ENCODE measurements around the gene CXCL8.
A peak's percentile ranks its signal among the peaks of the same experiment; 100 is the strongest.
"Not testable (repeated sequence)": the region's sequence is repeated elsewhere in the genome, so short reads cannot be mapped to it uniquely, and the experiment has no call there.

Gene CXCL8

DNA sequence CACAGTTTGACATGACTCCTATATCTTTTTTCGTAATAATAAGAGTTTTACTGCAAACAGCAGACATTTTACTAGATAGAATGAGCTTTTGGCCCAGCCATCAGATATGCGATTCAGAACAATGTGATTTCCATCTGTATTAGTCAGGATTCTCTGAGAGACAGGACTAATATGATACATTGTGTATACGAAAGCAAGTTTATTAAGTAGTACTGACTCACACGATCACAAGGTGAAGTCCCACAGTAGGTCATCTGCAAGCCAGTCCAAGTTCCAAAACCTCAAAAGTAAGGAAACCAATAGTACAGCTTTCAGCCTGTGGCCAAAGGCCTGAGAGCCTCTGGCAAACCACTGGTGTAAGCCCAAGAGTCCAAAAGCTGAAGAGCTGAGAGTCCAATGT is 24.1 kb downstream of the CXCL8 start:
- Histone ChIP-seq H3K4me3 (ENCODE audit: low read depth, low read length) (no peak overlapping the region), H3K27me3 (replicated peaks) (no peaks in the 10 kb centered on the region), H3K27ac (no peak overlapping the region), H3K36me3 (replicated peaks) (no peaks in the 10 kb centered on the region)
- TF ChIP-seq, protein P1, sequence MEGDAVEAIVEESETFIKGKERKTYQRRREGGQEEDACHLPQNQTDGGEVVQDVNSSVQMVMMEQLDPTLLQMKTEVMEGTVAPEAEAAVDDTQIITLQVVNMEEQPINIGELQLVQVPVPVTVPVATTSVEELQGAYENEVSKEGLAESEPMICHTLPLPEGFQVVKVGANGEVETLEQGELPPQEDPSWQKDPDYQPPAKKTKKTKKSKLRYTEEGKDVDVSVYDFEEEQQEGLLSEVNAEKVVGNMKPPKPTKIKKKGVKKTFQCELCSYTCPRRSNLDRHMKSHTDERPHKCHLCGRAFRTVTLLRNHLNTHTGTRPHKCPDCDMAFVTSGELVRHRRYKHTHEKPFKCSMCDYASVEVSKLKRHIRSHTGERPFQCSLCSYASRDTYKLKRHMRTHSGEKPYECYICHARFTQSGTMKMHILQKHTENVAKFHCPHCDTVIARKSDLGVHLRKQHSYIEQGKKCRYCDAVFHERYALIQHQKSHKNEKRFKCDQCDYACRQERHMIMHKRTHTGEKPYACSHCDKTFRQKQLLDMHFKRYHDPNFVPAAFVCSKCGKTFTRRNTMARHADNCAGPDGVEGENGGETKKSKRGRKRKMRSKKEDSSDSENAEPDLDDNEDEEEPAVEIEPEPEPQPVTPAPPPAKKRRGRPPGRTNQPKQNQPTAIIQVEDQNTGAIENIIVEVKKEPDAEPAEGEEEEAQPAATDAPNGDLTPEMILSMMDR (IDR thresholded peaks at IDR 0.05; ENCODE audit: low read depth, low read length, missing control alignments) = no peak
- in situ Hi-C loops (cut with HindIII; ENCODE audit: low pct_ligation_motif_present, low sequenced_read_pairs) = no loop called here
- peak; percentile 43 for DNase-seq

DNA sequence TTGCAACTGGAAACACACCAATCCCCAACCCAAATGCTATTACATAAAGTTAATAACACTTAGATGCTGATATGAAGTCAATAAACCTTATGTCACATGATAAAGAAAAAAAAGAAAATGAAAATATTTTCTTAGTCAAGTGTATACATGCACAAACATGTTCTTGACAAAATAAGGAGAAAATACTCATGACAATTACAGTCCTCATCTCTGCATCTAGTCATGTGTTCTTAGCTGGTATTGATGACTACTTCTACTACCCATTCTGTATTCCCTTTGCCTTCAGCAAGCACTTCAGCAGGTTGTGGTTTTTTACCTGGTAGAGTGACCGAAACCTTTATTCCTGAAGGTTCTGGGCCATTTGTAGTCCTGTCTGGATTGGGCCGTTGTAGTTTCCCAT is 24.9 kb downstream of the CXCL8 start:
- Histone ChIP-seq H3K27me3 (replicated peaks) (no peaks in the 10 kb centered on the region), H3K36me3 (replicated peaks) (no peaks in the 10 kb centered on the region), H3K4me3 (ENCODE audit: low read depth, low read length) (no peak overlapping the region), H3K27ac (no peak overlapping the region)
- TF ChIP-seq, protein P1 (IDR thresholded peaks at IDR 0.05; ENCODE audit: low read depth, low read length, missing control alignments) = no peak
- DNase-seq = no peak
- in situ Hi-C loops (cut with HindIII; ENCODE audit: low pct_ligation_motif_present, low sequenced_read_pairs) = no loop called here

DNA sequence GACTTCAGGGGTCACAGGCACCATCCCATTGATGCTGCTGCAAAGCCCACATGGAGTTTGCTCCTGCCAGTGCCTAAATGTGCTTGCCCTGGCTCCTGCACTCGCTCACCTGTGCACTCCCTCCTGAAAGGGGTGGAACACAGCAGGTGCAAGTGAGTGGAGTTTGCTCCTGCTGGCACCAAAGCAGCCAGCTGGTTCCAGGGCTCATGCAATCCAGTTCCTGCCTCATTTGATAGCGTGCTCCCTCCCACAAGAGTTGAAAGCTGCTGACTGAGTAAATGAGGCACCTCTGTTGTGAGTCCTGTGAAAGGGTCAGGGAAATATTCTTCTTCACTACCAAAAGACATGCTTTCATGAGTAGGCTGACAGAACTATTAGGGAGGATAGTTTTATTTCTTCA is 30.5 kb downstream of the CXCL8 start:
- DNase-seq = no peak
- no peaks in the 10 kb centered on the region for H3K36me3 ChIP-seq (replicated peaks)
- TF ChIP-seq, protein P1 (IDR thresholded peaks at IDR 0.05; ENCODE audit: low read depth, low read length, missing control alignments) = no peak
- no peaks in the 10 kb centered on the region for H3K27me3 ChIP-seq (replicated peaks)
- no peak overlapping the region for H3K27ac ChIP-seq
- in situ Hi-C loops (cut with HindIII; ENCODE audit: low pct_ligation_motif_present, low sequenced_read_pairs) = no loop called here
- H3K4me3 ChIP-seq (ENCODE audit: low read depth, low read length) = no peak overlapping the region

GRCh38 chr4:73772363-73772762 is 32.0 kb downstream of the CXCL8 start:
- TF ChIP-seq, protein P1 (IDR thresholded peaks at IDR 0.05; ENCODE audit: low read depth, low read length, missing control alignments) = no peak
- in situ Hi-C loops (cut with HindIII; ENCODE audit: low pct_ligation_motif_present, low sequenced_read_pairs) = no loop called here
- no peak overlapping the region for H3K4me3 ChIP-seq (ENCODE audit: low read depth, low read length)
- no peaks in the 10 kb centered on the region for H3K27me3 ChIP-seq (replicated peaks)
- DNase-seq = no peak
- no peak overlapping the region for H3K27ac ChIP-seq
- H3K36me3 ChIP-seq (replicated peaks) = no peaks in the 10 kb centered on the region

DNA sequence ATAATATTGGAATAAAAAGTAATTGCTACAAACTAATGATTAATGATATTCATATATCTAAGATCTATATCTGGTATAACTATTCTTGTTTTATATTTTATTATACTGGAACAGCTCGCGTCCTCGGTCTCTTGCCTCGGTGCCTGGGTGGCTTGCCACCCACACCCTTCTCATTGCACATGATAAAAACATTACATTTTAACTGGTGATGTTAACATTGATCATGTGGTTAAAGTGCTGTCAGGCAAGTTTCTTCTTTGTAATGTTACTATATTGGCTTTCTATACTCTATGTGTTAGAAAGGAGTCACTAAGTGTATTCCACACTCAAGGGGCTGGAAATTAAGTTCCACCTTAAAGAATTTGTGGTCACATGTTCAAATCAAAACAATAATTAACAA is 34.0 kb downstream of the CXCL8 start:
- H3K36me3 ChIP-seq (replicated peaks); H3K27me3 ChIP-seq (replicated peaks); H3K4me3 ChIP-seq (ENCODE audit: low read depth, low read length); DNase-seq; H3K27ac ChIP-seq; in situ Hi-C loops (cut with HindIII; ENCODE audit: low pct_ligation_motif_present, low sequenced_read_pairs): not testable (repeated sequence)

GRCh38 chr4:73776321-73776729 is 36.0 kb downstream of the CXCL8 start:
- Histone ChIP-seq H3K4me3 (ENCODE audit: low read depth, low read length) (no peak overlapping the region), H3K27me3 (replicated peaks) (no peaks in the 10 kb centered on the region), H3K36me3 (replicated peaks) (no peaks in the 10 kb centered on the region), H3K27ac (no peak overlapping the region)
- TF ChIP-seq, protein P1 (IDR thresholded peaks at IDR 0.05; ENCODE audit: low read depth, low read length, missing control alignments) = no peak
- peak; percentile 85 for DNase-seq
- in situ Hi-C loops (cut with HindIII; ENCODE audit: low pct_ligation_motif_present, low sequenced_read_pairs) = no loop called here

All from brain microvascular endothelial cell (primary cell).